ENCODE results near the gene FHL1. TPM values are rescaled to one million over a fixed set of nuclear protein-coding genes. Genes with fewer than 3 reads are reported as not detected.

FHL1 gene
- total and polyA plus RNA-seq, 2 of the 4 experiments (the other 2 are of a cell fraction) = 69.4 to 72.9 TPM

DNA sequence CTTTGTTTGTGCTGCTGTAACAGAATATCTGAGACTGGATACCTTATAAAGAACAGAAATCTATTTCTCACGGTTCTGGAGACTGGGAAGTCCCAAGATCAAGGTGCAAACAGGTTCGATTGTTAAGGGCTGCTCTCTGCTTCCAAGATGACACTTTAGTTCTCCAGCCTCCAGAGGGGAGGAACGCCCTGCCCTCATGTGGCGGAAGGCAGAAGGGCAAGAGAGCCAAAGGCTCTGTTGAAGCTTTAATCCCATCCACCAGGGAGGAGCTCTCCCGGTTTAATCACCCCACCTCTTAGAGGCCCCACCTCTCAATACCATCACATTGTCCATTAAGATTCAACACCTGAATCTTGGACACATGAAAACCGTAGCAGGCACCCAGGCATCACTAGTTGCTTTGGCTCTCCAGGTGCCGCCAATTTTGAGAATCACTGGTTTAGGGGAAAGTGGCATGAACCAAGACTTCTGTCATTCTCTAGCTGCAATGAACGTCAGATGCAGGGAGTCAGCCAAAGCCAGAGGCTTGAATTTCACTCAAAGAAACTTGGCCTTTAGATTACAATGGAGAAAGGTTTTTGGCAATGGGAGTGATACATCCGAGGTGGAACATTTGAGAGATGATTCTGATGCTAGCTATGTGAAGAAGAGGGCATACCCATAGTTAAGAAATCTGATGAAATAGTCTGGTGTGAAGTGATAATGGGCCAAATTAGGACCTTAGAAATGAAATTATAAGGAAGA lies 15.7 kb downstream of the FHL1 start:
- H3K36me3 ChIP-seq (ENCODE audit: control insufficient read depth, insufficient read depth, low read length) = no peaks in the 10 kb centered on the region; the same call in 1 of the 2 replicates
- H4K8ac ChIP-seq (ENCODE audit: low read depth in 2 of 2, low read length in 2 of 2) = no peak overlapping the region
- no peak for TF ChIP-seq MAFK (IDR thresholded peaks at IDR 0.05; ENCODE audit: low read depth, low read length)
- TF ChIP-seq MAZ (IDR thresholded peaks at IDR 0.05; ENCODE audit: borderline replicate concordance, low read depth, low read length) = no peak
- TF ChIP-seq RAD21 (IDR thresholded peaks at IDR 0.05; ENCODE audit: low read length) = peak; percentile 72
- TF ChIP-seq POLR2A (IDR thresholded peaks at IDR 0.05; ENCODE audit: low read depth, low read length) = no peak
- TF ChIP-seq MXI1 (IDR thresholded peaks at IDR 0.05; ENCODE audit: borderline replicate concordance, low read depth, low read length) = no peak
- TF ChIP-seq, protein P1, sequence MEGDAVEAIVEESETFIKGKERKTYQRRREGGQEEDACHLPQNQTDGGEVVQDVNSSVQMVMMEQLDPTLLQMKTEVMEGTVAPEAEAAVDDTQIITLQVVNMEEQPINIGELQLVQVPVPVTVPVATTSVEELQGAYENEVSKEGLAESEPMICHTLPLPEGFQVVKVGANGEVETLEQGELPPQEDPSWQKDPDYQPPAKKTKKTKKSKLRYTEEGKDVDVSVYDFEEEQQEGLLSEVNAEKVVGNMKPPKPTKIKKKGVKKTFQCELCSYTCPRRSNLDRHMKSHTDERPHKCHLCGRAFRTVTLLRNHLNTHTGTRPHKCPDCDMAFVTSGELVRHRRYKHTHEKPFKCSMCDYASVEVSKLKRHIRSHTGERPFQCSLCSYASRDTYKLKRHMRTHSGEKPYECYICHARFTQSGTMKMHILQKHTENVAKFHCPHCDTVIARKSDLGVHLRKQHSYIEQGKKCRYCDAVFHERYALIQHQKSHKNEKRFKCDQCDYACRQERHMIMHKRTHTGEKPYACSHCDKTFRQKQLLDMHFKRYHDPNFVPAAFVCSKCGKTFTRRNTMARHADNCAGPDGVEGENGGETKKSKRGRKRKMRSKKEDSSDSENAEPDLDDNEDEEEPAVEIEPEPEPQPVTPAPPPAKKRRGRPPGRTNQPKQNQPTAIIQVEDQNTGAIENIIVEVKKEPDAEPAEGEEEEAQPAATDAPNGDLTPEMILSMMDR (conservative IDR thresholded peaks at IDR 0.05; ENCODE audit: low read depth, low read length) = peak; percentile 72
- TF ChIP-seq, protein P2, sequence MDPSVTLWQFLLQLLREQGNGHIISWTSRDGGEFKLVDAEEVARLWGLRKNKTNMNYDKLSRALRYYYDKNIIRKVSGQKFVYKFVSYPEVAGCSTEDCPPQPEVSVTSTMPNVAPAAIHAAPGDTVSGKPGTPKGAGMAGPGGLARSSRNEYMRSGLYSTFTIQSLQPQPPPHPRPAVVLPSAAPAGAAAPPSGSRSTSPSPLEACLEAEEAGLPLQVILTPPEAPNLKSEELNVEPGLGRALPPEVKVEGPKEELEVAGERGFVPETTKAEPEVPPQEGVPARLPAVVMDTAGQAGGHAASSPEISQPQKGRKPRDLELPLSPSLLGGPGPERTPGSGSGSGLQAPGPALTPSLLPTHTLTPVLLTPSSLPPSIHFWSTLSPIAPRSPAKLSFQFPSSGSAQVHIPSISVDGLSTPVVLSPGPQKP (IDR thresholded peaks at IDR 0.05; ENCODE audit: borderline replicate concordance, low read depth, low read length) = no peak
- TF ChIP-seq FOS (IDR thresholded peaks at IDR 0.05; ENCODE audit: low read depth, low read length) = no peak
- no peak for TF ChIP-seq NFE2L2 (IDR thresholded peaks at IDR 0.05; ENCODE audit: low read depth, low read length)
- TF ChIP-seq CHD1 (IDR thresholded peaks at IDR 0.05; ENCODE audit: low read depth, low read length) = no peak
- no peak for TF ChIP-seq RFX5 (IDR thresholded peaks at IDR 0.05; ENCODE audit: low read depth, low read length)
- no peak for TF ChIP-seq BHLHE40 (IDR thresholded peaks at IDR 0.05; ENCODE audit: low read depth, low read length)
- TF ChIP-seq SMC3 (IDR thresholded peaks at IDR 0.05; ENCODE audit: low read depth, low read length) = peak; percentile 72
- H3K9me3 ChIP-seq (ENCODE audit: control insufficient read depth, insufficient read depth, low read length) = no peaks in the 10 kb centered on the region
- dilution Hi-C loops (cut with HindIII; ENCODE audit: low sequenced_read_pairs, unreplicated experiment) (no loop called here), in situ Hi-C loops (cut with MboI; ENCODE audit: low sequenced_read_pairs) (loop anchor here (5.0 kb wide), 1 partner anchor 131 kb away; no protein-coding TSS in a partner anchor), intact Hi-C loops (cut with micrococcal nuclease) (loop anchor here (1.0 kb wide), 1 partner anchor 133 kb away; no protein-coding TSS in a partner anchor)
- no peak overlapping the region for H3K4me2 ChIP-seq (ENCODE audit: low read depth, low read length)
- ATAC-seq (ENCODE audit: low read depth) = peak; percentile 80
- ChIA-PET CTCF (interaction anchor here (0.6 to 2.4 kb wide), 6 partner anchors 40 to 175 kb away, joined by 3 to 19 read pairs (median 3); no protein-coding TSS in a partner anchor), POLR2A (ENCODE audit: unreplicated experiment) (no interaction called here)
- no peaks in the 10 kb centered on the region for H3K27me3 ChIP-seq (ENCODE audit: control insufficient read depth, insufficient read depth, low read length)
- BruUV-seq (replicated peaks) = no TSS peak
- H2BK15ac ChIP-seq (ENCODE audit: low read depth, low read length) = no peak overlapping the region
- no peak overlapping the region for H2AFZ ChIP-seq (replicated peaks; ENCODE audit: low read length, poor library complexity)
- H4K20me1 ChIP-seq (ENCODE audit: insufficient read depth, low read length) = no peaks in the 10 kb centered on the region; the same call in 1 of the 2 replicates
- H3K9ac ChIP-seq (ENCODE audit: low read depth, low read length) = no peak overlapping the region
- no peak overlapping the region for H2AK5ac ChIP-seq (ENCODE audit: low read depth, low read length)
- no peak overlapping the region for H3K56ac ChIP-seq (ENCODE audit: extremely low read depth, insufficient read depth, low read length)
- peaks cover 10 to 18% of the 10 kb centered on the region in 2 experiments; a peak in 3 of 4 replicates for H3K79me1 ChIP-seq (ENCODE audit: low read depth in 1 of 2, low read length in 2 of 2)
- peak overlapping the region; percentile 25; the same call in 1 of the 2 replicates for H3K4ac ChIP-seq (ENCODE audit: low read depth, low read length)
- peaks cover 13% of the 10 kb centered on the region; the same call in 1 of the 2 replicates for H3K4me1 ChIP-seq (ENCODE audit: control insufficient read depth, insufficient read depth, low read length)
- no peaks in the 10 kb centered on the region; the same call in 1 of the 2 replicates for H3K9me1 ChIP-seq (ENCODE audit: insufficient read depth, low read length)
- DNase-seq = peak; percentile 43
- H3K23ac ChIP-seq (ENCODE audit: low read depth, low read length) = no peak overlapping the region
- H2BK20ac ChIP-seq (ENCODE audit: low read depth, low read length) = no peak overlapping the region
- no peak overlapping the region for H3K18ac ChIP-seq (ENCODE audit: low read depth, low read length)
- no peak overlapping the region for H4K5ac ChIP-seq (ENCODE audit: low read depth, low read length)
- H3K4me3 ChIP-seq (ENCODE audit: insufficient read depth, low read depth, low read length) = no peak overlapping the region
- H2BK120ac ChIP-seq (ENCODE audit: low read depth, low read length) = no peak overlapping the region
- H3K27ac ChIP-seq (ENCODE audit: insufficient read depth, low read length) = no peak overlapping the region
- H2BK5ac ChIP-seq (ENCODE audit: low read depth, low read length, poor library complexity, severe bottlenecking) = no peak overlapping the region
- H4K91ac ChIP-seq (ENCODE audit: insufficient read depth, low read depth, low read length) = no peak overlapping the region
- no peak overlapping the region for H2AK9ac ChIP-seq (replicated peaks; ENCODE audit: low read depth, low read length, poor library complexity)
- 19% methylated on average over 4 of the region's 9 CpGs; no CpG with 5 or more reads in 1 of the 2 experiments for WGBS, 2 experiments (ENCODE audit: extremely low coverage in 2 of 2, insufficient read length in 1 of 2)
- H3K14ac ChIP-seq (replicated peaks; ENCODE audit: low read depth, low read length) = no peak overlapping the region
